Cardiac septum (tissue), 1 donor: ENCODE results near the gene EXOSC6. TPM values are rescaled to one million over a fixed set of nuclear protein-coding genes. Genes with fewer than 3 reads are reported as not detected.
"Not testable (repeated sequence)": the region's sequence is repeated elsewhere in the genome, so short reads cannot be mapped to it uniquely, and the experiment has no call there.

Experiments
- DNase-seq: peaks from one replicate; pipeline ENCODE4 v3.0.0-alpha.2; 2020; ENCODE audit warnings: low spot score
- intact Hi-C: fragments of 100-400 bp; cut with DNase I; formaldehyde crosslinking; loops from one replicate; pipeline ENCODE4 v1.14.0; 2022
- long read RNA-seq: library from polyadenylated mRNA; unstranded; transcript quantifications from one replicate; pipeline ENCODE4 v2.0.0, GENCODE V29; 2021
- total RNA-seq: library from RNA; stranded (reverse); fragmentation: NEBNext Ultra II Directional; extraction: Animal tissue kit (Norgen Biotek cat#: 25700); gene quantifications from one replicate; pipeline ENCODE4 v1.2.1, GENCODE V29; 2021
- donor health status: DM: no; HTN: no; CAD: no.

The EXOSC6 gene
- total RNA-seq: 10.6 TPM
- long read RNA-seq, full-length matches to known transcripts: 28 of 29 reads
- long read RNA-seq, partial matches to known transcripts: 0 of 29 reads
- long read RNA-seq, other reads (novel, unspliced or antisense): 1 of 29 reads

GRCh38 chr16:70251629-70252354 is at the start of gene EXOSC6:
Gene EXOSC6 (minus strand): TSS chr16:70251940. CDS start chr16:70251900, 40 bp downstream.
- intact Hi-C loops: loop anchor here (10.0 kb wide), 1 partner anchor 87 kb away; no protein-coding TSS in a partner anchor
- DNase-seq: peak; percentile 94

- no peak for DNase-seq
- intact Hi-C loops: no loop called here
These were observed 49.4 kb upstream of the EXOSC6 start for GRCh38 chr16:70301121-70301520.

- DNase-seq: peak; percentile 90
- intact Hi-C loops: loop anchor here (2.0 kb wide), 1 partner anchor 48 kb away; the partner anchor contains the start of gene DDX19A
These were observed 47.5 kb upstream of the EXOSC6 start, which contains the start of gene DDX19B for GRCh38 chr16:70298988-70299938. Gene DDX19B (plus strand): TSS chr16:70299186. CDS start chr16:70299298, 112 bp downstream.

DNA sequence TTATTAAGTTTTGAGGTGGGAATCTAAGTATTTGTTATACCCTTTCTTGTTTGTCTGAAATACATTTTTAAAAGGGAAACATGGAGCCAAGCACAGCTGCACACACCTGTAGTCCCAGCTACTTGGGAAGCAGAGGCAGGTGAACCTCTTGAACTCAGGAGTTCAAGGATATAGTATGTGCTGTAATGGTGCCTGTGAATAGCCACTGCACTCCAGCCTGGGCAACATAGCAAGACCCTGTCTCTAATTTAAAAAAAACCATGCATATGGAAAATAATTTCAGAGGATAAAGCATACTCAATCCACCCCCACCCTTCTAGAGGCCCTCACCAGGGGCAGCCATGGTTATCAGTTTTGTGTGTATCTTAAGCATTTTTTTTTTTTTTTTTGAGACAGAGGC is 43.9 kb upstream of the EXOSC6 start:
- intact Hi-C loops: no loop called here
- no peak for DNase-seq

DNA sequence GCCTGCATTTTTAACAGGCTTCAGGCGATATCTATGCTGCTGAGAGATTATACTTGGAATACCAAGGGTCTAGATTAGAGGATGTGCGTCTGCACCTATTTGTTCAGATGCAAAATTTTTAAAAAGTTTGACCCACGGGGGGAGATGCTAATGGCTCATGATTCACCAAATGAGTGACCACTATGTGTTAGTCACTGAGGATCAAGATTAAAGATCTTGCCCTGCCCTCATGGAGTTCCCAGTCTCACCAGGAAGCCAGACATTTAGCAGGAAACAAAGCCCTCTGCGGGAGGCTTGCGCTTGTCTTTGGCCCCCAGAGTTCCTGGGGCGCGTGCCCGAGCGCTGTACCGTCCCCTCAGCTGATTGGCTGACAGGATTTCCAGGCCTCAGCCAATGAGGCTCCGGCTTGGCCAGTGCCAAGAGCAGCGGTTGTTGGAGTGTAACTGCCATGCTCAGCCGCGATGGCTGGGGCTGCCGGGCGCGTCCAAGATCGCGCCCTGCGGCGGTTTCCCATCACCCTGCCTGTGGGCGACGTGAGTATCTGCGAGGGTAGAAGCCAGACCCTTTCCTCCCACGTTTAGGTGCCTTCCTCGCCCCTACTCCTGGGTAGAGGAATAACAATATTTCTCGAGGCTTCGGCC is 42.8 kb upstream of the EXOSC6 start:
- DNase-seq: no peak
- intact Hi-C loops: no loop called here

DNA sequence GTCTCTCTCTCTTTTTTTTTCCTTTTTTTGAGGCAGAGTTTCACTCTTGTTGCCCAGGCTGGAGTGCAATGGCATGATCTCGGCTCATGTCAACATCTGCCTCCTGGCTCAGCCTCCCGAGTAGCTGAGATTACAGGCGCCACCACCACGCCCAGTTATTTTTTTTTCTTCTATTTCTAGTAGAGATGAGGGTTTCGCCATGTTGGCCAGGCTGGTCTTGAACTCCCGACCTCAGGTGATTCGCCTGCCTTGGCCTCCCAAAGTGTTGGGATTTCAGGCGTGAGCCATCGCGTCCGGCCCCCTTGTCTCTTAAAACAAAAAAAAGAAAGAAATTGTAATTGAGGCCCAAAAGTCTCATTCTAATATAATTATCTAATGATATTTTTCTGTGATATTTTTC is 40.4 kb upstream of the EXOSC6 start:
- intact Hi-C loops, DNase-seq: not testable (repeated sequence)

GRCh38 chr16:70290949-70291519 is 39.3 kb upstream of the EXOSC6 start:
- intact Hi-C loops: no loop called here
- no peak for DNase-seq

GRCh38 chr16:70289229-70290094 is 37.7 kb upstream of the EXOSC6 start, which contains the start of gene AARS1:
Gene AARS1 (minus strand): TSS chr16:70289506. CDS start chr16:70282763, 6,743 bp downstream.
- intact Hi-C loops: no loop called here

DNA sequence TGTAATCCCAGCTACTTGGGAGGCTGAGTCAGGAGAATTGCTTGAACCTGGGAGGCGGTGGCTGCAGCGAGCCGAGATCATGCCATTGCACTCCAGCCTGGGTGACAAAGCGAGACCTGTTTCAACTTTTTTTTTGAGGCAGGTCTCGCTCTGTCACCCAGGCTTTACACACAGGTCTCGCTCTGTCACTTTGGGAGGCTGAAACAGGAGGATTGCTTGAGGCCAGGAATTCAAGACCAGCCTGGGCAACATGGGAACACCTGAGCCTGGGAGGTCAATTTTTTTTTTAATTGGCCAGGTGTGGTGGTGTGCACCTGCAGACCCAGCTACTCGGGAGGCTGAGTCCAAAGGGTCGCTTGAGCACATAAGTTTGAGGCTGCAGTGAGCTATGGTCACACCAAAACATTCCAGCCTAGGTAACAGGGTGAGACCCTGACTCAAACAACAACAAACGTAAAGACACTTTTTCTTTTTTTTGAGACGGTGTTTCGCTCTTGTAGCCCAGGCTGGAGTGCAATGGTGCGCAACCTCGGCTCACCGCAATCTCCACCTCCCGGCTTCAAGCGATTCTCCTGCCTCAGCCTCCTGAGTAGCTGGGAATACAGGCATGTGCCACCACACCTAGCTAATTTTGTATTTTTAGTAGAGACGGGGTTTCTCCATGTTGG is 35.7 kb upstream of the EXOSC6 start:
- intact Hi-C loops, DNase-seq: not testable (repeated sequence)

More at GRCh38 chr16:70289229-70290094, 37.7 kb upstream of the EXOSC6 start, which contains the start of gene AARS1:
- peak; percentile 97 for DNase-seq

DNA sequence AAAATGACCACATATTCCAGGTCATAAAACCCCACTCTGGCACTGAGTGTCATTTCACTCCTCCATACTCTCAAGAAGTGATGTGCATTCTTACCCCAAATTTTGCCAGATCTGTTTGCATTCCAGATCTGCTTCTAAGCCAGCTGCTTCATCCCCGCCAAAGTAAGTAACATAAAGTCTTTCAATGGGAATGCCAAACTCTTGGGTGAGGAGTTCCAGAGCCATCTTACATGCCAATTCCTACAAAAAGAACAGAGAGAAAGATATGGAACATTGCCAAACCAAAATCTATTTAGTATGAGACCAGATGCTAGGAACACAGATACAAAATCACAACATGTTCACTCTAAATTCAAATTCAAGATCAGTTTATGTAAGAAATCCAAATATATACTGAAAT is 24.7 kb upstream of the EXOSC6 start:
- intact Hi-C loops: loop anchor here (10.0 kb wide), 1 partner anchor 122 kb away; no protein-coding TSS in a partner anchor
- no peak for DNase-seq

DNA sequence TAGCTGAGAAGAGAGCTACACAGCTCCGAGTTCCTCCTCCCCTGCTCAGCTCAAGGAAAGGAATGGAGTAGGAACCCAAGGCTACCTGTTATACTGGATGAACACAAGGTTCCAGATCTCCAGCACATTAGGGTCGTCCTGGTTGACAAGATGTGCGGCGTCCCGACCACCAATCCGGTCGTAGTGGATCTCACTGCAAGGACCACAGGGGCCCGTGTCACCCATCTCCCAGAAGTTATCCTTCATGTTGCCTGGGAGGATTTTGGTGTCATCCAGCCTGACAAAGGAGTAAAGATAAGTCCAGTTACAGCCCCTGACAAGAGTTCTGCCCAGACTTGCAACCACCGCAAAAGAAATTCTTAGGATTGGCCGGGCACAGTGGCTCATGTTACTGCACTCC is 20.0 kb upstream of the EXOSC6 start:
- DNase-seq: no peak
- intact Hi-C loops: loop anchor here (10.0 kb wide), 1 partner anchor 117 kb away; no protein-coding TSS in a partner anchor

DNA sequence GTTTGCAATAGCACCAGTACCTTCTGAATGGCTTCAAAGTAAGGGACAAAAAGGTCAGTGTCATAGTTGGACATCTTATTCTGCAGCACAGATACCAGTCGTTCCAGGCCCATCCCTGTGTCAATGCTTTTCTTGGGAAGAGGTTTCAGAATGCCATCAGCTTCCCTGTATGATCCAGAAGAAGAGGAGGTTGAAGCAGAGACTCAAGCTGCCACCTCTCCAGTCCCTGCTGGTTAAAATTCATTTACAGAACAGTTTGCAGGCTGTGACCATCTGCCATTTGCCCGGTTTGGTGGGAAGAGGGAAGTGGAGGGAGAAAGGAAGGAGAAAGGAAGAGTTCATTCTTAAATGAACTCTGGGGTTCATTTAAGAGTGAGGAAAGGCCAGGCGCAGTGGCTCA is 18.4 kb upstream of the EXOSC6 start:
- peak; percentile 46 for DNase-seq
- intact Hi-C loops: loop anchor here (10.0 kb wide), 1 partner anchor 115 kb away; no protein-coding TSS in a partner anchor

GRCh38 chr16:70269471-70269870 is 17.7 kb upstream of the EXOSC6 start:
- intact Hi-C loops: no loop called here

DNA sequence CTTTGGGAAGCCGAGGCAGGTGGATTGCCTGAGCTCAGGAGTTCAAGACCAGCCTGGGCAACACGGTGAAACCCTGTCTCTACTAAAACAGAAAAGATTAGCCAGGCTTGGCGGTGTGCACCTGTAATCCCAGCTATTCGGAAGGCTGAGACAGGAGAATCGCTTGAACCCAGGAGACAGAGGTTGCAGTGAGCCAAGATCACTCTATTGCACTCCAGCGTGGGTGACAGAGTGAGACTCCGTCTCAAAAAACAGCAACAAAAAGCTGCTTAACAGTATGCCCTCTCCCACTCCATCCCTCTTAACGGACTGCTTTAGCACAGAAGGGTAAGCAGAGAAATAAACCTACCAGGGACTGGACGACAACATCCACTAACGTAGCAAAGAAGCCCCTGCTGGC is 16.2 kb upstream of the EXOSC6 start:
- intact Hi-C loops: not testable (repeated sequence)
- peak; percentile 58 for DNase-seq

More at GRCh38 chr16:70269471-70269870, 17.7 kb upstream of the EXOSC6 start:
- DNase-seq: peak; percentile 50

DNA sequence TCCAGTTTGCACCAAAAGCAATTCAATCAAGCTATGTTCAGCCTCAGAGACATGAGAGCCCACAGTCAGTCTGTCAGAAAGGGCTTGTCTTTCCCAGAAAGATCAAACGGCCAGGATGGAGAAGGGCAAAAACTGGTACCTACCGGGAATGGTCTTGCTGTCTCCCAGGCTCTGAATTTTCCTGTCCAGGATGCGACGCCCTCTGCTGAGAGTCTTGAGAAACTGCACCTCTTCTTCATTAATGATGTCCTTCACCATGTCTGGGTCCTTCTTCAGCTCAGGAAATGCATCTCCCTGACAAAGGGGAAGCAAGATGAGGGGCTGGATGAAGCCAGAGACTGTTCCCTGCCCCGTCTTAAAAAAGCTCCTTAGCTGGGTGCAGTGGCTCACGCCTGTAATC is 15.8 kb upstream of the EXOSC6 start:
- DNase-seq: no peak
- intact Hi-C loops: no loop called here

GRCh38 chr16:70259903-70260302 is 8.2 kb upstream of the EXOSC6 start:
- DNase-seq: not testable (repeated sequence)
- intact Hi-C loops: loop anchor here (10.0 kb wide), 1 partner anchor 95 kb away; no protein-coding TSS in a partner anchor

- intact Hi-C loops: loop anchor here (10.0 kb wide), 1 partner anchor 94 kb away; no protein-coding TSS in a partner anchor
- DNase-seq: no peak
These were observed 7.2 kb upstream of the EXOSC6 start for GRCh38 chr16:70258946-70259345.
